Fibroblast of the conjunctiva (primary cell): Measurements from ENCODE around the gene SULT1C4.

Experiments used
- DNase-seq: peaks from one replicate; pipeline ENCODE4 v3.0.0-alpha.2; 2010; ENCODE audit warnings: low read depth

SULT1C4 gene

DNA sequence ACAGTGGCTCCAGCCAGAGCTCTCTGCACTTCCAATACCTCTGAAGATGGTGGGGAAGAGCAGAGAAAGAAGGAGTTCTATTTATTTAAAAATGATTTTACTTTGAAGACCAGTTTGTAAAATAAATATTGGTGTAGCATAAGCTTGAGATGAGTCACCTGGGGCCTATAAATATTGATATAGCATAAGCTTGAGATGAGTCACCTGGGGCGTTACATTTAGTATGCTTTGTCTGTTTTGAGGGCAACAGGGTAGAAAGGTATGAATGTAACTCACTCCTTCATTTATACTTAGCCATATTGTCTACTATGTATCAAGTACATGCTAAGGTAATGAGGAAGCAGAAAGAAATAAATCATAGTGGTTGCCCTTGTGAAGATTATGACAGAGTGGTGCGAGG is 7.7 kb upstream of the SULT1C4 start:
- DNase-seq, result no peak

DNA sequence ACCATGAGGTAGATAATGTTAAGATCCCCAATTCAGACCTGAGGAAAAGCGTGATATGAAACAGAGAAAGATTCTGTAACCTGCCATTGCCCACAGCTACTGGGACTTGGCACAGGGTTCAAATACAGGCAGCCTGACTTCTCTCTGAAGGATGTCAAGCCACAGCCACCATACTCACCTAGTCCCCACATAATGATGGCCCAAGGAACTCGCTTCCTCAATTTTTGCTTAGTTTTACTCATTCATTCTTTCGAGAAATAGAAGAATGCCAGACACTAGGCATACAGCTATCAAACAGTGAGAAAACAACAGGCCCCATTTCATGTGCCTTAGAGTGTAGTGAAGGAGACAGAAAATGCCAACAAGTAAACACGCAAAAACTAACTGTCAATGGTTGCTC is 980 bp upstream of the SULT1C4 start:
- DNase-seq, result no peak

DNA sequence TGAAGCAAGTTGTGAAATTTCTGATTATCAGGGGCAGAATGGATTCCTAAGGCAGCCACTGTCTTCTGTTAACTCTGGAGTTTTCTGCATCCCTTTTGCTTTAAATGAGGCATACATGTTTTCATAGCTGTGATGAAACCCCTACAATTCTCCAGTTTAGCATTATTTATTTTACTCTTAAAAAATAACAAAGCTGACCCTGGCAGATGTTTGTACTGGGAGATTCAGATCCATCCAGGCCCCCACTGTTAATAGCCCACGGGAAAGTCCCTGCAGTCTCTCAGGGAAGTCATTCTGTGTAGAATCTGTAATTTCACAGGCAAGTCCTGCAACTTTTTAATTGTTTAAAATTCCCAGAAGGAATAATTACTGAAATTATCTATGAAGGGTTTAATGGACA is 353 bp upstream of the SULT1C4 start:
- DNase-seq, result no peak

DNA sequence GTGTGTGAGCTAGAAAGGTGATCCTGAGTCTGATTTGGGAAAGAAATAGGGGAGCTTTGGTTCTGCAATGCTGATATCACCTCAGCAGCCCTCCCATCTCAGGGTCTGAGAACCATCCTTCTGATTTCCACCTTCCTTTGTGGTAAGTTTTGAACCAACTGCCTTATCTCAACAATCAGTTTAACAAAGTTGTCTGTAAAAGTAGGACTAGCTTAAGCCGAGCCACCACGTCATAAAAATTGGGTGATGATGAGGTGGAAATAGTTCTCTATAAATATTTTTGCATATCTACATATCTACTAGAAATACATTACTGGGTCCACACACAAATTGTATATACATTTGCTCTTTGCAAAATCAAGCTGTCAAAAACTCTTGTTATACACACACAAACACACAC is 1.1 kb downstream of the SULT1C4 start:
- DNase-seq, result no peak

DNA sequence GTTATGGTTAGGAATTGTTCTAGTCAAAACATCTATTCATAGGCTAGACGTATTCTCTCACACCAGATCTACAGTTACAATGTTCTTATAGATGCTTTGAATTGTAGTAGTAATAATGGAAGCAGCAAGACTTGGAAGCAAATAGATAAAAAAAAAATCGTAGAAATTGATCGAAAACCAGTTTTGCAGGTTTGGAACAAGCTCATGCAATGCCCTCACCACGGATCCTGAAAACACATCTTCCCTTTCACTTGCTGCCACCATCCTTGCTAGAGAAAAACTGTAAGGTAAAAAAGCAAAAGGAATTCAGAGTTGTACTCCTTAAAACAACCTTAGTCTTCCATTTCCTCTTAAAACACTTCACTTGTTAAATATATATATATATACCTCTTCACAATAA is 4.4 kb downstream of the SULT1C4 start:
- no peak for DNase-seq

DNA sequence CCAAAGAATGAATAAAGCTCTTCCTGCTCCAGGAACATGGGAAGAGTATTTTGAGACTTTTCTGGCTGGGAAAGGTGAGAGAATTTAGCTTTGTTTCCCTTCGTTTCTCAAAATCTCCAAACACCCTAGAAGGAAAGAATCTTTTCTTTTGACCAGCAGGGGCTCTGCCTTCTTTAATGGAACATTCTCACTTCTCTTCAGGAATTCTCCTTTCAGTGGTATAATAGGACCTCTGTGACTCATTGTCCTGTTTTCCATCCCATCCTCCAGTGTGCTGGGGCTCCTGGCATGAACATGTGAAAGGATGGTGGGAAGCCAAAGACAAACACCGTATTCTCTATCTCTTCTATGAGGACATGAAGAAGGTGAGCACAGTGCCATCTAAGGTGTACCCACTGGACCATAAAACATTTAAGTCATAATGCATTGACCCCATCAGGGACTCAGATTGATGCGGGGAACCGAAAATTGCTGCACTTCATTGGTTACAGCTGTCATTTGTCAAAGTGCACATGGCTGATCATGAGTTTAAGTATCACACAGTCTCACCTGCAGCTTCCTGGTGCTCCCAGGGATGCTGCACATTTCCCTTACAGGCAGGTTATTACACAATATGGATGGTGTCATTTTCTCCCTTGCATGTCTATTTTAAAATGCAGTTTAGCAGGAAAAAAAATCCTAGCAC is 5.5 kb downstream of the SULT1C4 start:
- DNase-seq, result no peak

DNA sequence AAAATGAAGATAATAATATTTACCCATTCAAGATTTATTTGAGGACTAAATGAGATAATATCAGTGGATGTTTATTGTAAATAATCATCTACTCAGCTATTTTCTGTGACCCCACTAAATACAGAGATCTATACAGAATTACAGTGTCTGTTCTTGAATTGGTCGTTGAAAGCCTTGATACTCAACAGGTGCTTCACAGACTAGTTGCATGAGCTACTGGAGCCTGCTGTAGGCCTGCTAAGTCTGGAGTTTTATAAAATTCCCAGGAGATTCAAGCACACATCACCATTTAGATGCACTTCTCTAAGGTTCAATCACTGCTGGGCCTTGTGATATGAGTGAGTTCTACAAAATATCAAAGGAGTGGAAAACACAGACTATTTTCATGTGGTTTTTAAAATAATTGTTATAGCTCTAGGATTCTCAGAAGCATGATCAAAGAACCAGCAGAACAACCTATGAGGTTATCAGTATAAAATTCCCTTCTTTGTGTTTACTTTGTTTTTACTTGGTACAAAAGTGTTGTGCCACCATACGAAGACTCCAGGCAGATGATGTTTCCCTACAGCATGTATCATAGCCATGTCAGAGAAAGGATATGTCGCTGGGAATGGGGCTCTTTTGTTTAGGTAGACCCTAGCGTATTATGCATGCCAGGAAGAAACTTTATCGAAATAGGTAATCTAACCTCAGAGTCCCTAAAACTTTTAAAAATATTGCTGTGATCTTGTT is 7.1 kb downstream of the SULT1C4 start:
- no peak for DNase-seq

DNA sequence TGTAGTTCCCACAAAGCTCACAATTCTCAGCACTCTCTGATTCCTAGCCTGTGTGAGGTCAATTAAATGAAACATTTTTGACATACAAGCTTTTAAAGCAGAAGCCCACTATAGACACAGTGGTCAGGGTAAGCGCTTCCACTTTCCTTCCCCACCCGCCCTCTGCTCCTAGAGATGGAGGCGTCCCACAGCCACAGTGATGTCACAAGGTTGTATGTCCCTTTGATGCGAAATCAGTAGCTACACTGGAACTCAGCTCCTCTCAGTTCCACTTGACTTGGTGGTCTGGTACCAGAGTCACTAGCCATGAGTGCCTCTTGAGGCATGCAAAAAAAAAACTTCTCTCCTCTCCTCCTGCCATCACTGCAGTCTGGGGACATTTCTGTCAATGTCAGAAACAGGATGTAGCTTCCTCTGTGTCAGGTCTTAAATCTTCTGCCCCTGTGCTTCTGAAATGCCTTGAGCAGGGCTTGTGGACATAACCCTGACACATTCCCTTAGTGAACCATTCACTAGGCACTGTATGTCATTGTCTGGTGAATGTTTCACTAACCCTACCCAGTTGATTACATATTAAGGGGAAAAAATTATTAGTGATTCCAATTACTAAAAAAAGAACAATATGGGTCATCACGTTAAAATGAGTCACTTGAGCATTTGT is 7.8 kb downstream of the SULT1C4 start:
- DNase-seq, result no peak

DNA sequence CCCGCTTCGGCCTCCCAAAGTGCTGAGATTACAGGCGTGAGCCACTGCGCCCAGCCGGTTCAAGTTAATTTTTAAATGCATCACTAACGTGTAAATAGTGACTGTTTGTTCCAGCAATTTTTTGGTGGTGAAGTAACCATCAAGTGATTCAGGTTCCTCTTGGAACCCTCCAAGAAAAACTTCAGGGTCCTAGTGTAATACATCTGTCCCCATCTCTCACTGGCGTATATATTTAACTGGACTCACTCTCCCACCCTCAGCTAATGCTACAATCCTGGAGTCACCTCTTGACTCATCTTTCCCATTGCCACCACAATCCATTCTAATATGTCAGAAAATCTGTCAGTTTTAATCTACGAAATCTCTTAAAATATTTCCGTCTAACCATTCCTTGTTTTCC is 10.3 kb downstream of the SULT1C4 start:
- DNase-seq, result no peak

DNA sequence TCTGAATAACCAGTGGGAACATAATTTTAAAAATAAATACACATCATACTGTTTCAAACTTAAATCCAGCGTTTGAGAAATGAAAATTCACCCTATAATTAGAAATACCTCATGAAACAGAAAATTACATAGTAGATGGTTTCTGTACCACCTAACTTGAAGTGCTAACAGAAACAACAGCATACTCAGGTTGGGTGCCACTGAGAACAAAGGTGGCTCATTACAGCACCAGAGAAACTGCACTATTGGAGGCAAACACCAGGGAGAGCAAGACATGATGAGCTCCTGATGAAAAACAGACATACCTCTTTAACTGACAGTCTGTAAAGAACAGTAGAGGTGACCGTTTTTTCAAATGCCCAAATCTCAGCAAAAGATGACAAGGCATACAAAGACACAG is 12.6 kb downstream of the SULT1C4 start:
- no peak for DNase-seq

DNA sequence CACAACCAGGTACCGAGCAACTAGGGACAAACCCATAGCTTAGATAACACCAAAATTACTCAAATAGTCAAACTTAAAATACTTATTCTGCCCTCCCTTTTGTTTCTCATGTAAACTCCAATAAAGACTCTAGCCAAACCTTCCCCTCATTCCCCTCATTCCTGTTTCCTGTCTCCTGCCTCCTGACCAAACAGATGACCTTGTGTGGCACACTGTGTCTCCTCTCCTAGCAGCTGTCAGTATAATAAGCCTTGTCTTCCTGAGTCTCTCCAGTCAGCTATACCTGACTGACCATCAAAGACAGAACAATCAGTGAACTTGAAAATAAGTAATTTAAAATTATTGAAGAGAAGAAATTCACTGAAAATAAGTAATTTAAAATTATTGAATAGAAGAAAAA is 14.3 kb downstream of the SULT1C4 start:
- no peak for DNase-seq

DNA sequence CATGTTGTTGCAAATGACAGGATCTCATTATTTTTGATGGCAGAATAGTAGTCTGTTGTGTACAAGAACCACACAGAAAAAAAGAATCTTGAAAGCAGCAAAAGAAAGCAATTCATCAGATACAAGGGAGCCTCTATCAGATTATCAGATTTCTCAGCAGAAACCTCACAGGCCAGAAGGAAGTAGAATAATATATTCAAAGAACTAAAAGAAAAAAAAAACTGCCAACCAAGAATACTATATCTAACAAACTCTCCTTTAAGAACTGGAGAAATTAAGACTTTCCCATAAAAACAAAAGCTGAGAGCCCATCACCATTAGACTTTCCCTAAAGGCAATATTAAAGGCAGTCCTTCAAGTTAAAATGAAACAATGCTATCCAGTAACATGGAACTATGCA is 15.4 kb downstream of the SULT1C4 start:
- no peak for DNase-seq

DNA sequence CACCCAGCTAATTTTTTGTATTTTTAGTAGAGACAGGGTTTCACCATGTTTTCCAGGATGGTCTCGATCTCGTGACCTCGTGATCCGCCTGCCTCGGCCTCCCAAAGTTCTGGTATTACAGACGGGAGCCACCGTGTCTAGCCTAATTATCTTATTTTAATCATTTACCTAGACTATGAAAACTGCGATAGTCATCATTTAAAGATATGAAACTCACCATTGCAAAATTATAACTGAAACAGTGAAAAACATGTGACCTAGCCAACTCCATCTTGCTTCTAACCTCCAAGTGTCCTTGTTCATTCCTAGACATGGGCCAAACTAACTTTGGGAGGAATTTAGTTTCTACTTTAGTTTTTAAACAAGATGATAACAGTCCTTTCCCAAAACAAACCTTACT is 17.4 kb downstream of the SULT1C4 start:
- DNase-seq, result no peak

DNA sequence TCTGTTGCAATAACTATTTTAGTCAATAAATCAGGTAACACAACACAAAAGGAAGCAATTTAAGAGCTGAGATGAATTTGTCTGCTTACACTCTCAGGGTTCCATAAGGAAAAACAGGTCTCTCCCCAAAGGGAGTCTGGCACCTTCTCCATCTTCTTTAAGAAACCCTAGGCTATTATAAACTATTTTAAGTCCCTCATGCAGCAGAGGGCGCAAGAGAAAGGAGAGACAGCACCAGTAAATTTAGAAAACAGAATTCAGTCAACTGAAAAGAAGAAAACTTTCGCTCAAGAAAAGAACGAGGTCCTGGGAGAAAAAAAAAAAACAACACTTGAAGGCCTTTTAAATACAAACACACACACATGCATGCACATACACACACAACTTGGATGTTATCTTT is 19.1 kb downstream of the SULT1C4 start:
- DNase-seq, result no peak

DNA sequence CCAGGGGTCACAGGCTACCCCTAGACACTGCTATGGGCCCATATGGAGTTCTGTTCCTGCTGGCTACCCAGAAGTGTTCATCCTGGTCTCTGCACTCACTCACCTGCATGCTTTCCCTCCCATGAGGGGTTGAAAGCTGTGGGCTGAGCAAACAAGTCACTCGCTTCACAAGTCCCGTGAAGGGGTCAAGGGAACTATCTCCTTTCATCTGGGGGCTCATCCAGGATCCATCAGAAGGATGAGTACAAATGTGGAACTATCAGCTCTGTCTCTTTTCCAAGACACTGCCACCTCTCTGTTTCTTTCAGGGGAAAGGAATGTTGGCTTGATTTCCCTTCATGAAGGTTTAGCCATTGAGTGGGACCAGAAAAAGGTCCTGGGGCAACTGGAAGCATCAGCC is 21.7 kb downstream of the SULT1C4 start:
- no peak for DNase-seq

DNA sequence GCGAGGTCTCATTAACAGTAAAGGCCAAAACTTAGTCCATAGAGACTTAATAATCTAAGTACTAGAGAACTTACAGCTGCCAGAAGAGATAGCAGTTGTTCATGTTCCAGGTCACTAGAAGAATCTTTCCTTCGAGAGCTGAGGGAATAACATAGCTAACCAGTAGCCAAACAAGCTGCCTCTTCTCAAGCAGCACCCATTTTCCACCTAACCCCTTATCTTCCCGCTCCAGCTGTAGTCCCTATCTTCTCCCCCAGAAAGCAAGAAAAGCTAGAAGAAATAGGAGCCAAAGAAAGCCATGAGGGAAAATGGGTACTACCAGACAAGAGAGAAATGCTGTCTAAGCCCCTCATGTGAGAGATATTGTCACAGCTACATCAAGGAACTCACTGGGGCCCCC is 24.0 kb downstream of the SULT1C4 start:
- DNase-seq, result no peak

DNA sequence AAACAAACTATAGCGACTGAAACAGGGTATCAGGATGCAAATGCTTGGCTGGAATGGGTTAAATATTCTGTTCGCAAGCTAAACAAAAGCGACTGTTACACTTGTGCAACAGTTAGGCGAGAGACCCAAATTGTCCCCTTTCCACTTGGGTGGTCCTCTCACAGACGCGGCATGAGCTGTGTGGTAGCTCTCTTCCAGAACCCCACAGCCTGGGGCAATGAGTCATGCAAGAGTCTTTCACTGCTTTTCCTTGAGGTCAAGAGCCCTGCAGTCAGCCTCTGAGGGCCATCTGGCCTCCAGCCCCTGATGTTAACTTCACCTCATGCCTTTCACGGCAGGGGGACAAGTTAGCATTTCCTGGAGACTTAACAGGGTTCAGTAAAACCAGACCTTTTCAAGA is 25.7 kb downstream of the SULT1C4 start:
- peak; percentile 10 for DNase-seq

DNA sequence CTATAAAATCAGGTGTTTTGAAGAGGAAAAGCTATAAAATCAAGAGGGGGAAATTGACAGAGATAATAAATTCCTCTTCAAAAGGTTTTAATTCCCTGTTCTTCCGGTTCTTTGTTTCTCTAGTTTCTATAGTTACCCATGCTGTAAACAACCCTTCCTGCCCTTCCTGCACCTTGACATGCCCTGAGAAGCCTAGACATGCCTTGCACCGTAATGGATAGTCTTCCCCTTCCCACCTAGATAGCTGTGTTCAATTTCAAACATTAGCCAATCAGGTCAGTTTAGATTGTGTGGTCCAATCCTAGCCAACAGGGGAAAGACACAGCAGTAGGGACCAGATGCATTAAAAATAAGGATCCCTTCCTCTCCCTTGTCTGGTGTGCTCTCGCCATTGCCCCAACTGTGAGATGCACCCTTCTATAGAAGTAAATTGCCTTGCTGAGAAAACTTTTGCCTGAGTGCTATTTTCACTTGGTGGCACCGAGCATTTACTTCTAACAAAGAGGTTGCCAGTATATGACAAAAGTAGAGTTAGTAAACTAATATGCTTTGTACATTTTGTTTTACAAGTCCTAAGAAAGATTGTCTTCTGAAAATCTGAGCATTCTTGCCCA is 27.1 kb downstream of the SULT1C4 start:
- no peak for DNase-seq

DNA sequence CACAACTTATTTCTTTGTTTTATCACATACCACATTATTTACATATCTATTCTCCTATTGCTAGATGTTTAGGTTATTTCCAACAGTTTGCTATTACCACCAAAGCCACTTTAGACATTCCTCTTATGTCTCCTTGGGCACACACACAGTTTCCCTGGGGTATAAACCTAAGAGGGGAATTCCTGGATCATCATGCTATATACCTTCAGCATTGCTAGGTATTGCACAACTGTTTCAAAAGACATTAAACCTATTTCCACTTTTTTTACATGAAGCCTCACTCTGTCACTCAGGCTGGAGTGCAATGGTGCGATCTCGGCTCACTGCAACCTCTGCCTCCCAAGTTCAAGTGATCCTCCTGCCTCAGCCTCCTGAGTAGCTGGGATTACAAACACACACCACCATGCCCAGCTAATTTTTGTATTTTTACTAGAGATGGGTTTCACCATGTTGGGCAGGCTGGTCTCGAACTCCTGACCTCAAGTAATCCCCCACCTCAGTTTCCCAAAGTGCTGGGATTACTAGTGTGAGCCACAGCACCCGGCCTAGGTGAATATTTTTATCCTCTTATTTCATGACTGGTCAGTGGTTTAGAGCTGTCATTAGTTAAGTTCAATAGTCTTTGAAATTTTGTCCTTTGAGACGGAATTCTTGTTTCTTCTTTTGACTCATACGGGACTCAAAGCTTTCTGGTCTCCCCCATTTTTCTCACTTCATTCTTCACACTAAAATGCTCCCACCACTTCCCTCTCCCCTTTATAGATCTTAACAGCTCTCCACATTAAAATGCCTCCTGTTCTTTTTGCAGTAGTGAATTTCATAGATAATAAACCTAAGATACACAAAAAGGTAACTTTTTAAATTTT is 30.3 kb downstream of the SULT1C4 start:
- no peak for DNase-seq

DNA sequence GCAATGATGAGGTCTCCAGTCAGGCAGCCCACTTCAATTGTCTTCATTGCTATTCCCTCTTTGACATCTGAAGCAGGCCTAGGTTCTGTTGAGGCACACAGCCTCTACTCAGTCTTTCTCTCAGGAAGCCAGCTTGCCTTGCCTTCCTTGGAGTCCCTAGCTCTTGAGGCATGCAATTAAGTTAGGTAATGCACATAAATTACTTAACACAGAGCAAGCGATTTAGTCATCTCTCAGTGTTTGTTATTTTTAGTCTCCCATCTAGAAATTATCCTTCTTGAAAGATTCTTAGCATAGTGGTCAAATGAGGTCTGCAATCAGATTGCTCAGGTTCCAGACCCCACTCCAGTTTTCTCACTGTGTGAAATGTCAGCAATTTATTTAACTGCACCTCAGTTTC is 32.0 kb downstream of the SULT1C4 start:
- no peak for DNase-seq

DNA sequence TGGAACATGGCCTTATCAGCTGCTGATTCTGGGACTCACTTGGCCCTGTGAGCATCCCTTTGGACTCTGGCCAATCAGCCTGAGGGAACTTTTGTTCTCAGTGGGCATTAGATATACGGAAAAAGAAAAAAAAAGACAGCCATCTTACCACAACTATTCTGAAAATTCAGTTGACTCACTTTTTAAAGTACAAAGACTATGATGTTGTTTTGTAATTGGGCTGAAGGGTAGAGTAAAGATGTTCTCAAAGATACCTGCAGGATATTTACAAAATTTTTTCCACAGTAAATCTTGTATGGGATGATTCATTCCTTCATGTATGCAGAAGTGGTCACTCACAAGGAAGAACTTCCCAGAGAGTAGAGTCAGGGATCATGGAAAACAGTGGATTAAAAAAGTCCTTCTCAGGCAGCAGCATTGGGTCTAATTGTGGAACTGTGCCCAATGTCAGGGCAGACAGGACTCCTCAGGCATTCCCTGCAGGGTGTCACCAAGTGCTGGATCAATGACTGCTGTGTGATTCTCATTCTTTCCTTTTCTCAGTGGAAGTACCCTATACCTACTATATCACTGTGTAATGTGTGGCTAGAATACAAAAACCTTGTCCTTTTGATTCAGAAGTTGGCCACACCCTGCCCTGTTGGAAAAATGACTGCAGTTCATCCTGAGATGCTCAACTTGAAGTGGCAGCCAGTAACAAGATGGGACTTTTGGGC is 35.4 kb downstream of the SULT1C4 start:
- DNase-seq, result peak; percentile 87
